GM15510 (cell line): Measurements from ENCODE around the gene HSPG2.
A peak's percentile ranks its signal among the peaks of the same experiment; 100 is the strongest.

Experiments
- POLR2A ChIP-seq: IDR thresholded peaks from 3 replicates; pipeline ENCODE4 v1.6.1; 2011; ENCODE audit warnings: borderline replicate concordance; ENCODE audit not compliant: insufficient read length; ENCODE audit errors: extremely low read depth

HSPG2 gene

GRCh38 chr1:21795075-21795474, 142.0 kb downstream of the HSPG2 start:
- TF ChIP-seq POLR2A, result no peak

GRCh38 chr1:21794656-21795055, 142.5 kb downstream of the HSPG2 start:
- no peak for TF ChIP-seq POLR2A

GRCh38 chr1:21793104-21793503, 144.0 kb downstream of the HSPG2 start:
- TF ChIP-seq POLR2A, result no peak

- TF ChIP-seq POLR2A, result no peak
Measured at GRCh38 chr1:21786640-21787039, 150.5 kb downstream of the HSPG2 start.

GRCh38 chr1:21783679-21784603, 153.2 kb downstream of the HSPG2 start:
- no peak for TF ChIP-seq POLR2A

- peak; percentile 98 for TF ChIP-seq POLR2A
Measured at GRCh38 chr1:21782868-21783678, 154.0 kb downstream of the HSPG2 start, which contains the start of gene USP48. Gene USP48, minus strand, starts transcription at chr1:21783149. Its CDS starts 192 bp downstream, at chr1:21782957.

GRCh38 chr1:21782349-21782867, 154.7 kb downstream of the HSPG2 start:
- no peak for TF ChIP-seq POLR2A

- TF ChIP-seq POLR2A, result no peak
Measured at GRCh38 chr1:21781815-21782348, 155.2 kb downstream of the HSPG2 start.

GRCh38 chr1:21779613-21780521, 157.2 kb downstream of the HSPG2 start:
- no peak for TF ChIP-seq POLR2A

- TF ChIP-seq POLR2A, result no peak
Measured at GRCh38 chr1:21778405-21778727, 158.7 kb downstream of the HSPG2 start.

GRCh38 chr1:21775985-21776562, 161.0 kb downstream of the HSPG2 start:
- no peak for TF ChIP-seq POLR2A

GRCh38 chr1:21775550-21775914, 161.6 kb downstream of the HSPG2 start:
- no peak for TF ChIP-seq POLR2A

- no peak for TF ChIP-seq POLR2A
Measured at GRCh38 chr1:21774835-21775549, 162.1 kb downstream of the HSPG2 start.

- no peak for TF ChIP-seq POLR2A
Measured at GRCh38 chr1:21773585-21773984, 163.5 kb downstream of the HSPG2 start.
